B cell (primary cell): ENCODE results near the gene CXCL5. TPM values are rescaled to one million over a fixed set of nuclear protein-coding genes. Genes with fewer than 3 reads are reported as not detected.

Experiments used
- ATAC-seq: fragments of 200-7000 bp; cut with Tn5 transposase; one replicate; pipeline ENCODE4 v1.10.0; 2021; ENCODE audit warnings: low read depth, mild to moderate bottlenecking, moderate number of reproducible peaks, moderate library complexity
- CTCF ChIA-PET: fragments of 350-600 bp; sonication (Branson Sonifier 250); formaldehyde crosslinking; loops from one replicate; lab custom pipeline; 2021; ENCODE audit warnings: antibody characterized with exemption, inconsistent platforms; lab: Charles Lee
- POLR2A ChIA-PET: fragments of 350-600 bp; sonication (Branson Sonifier 250); formaldehyde crosslinking; loops from one replicate; lab custom pipeline; 2021; ENCODE audit warnings: antibody characterized with exemption; lab: Charles Lee
- DNase-seq: peaks from one replicate; pipeline ENCODE4 v3.0.0; 2013
- H2AFZ ChIP-seq: 2 replicates; pipeline ENCODE4 v1.6.1; 2012; ENCODE audit warnings: mild to moderate bottlenecking, low read depth, low read length; ENCODE audit not compliant: insufficient read depth, poor library complexity, severe bottlenecking
- H3K27ac ChIP-seq, 2 donors: 1 replicate in 1 of 2; 2 replicates in 1 of 2; pipeline ENCODE4 v1.5.1; 2012 to 2013; ENCODE audit warnings: low read length in 2 of 2, mild to moderate bottlenecking in 2 of 2, moderate library complexity in 1 of 2
- H3K27me3 ChIP-seq, 4 experiments: fragments of 200-600 bp in 1 of 4; sonication (generic) in 1 of 4; replicated peaks in 1 of 4; 1 replicate in 2 of 4; 2 replicates in 2 of 4; pipeline versions ENCODE4 v1.6.1 to v1.7.0; 2013 to 2016; ENCODE audit warnings: low read length in 3 of 4, mild to moderate bottlenecking in 2 of 4, mixed read lengths in 1 of 4, moderate library complexity in 1 of 4; ENCODE audit not compliant: insufficient read depth in 4 of 4, control insufficient read depth in 3 of 4; ENCODE audit errors: control extremely low read depth in 1 of 4
- H3K36me3 ChIP-seq, 2 experiments: replicated peaks in 1 of 2; 1 replicate in 1 of 2; 2 replicates in 1 of 2; pipeline versions ENCODE4 v1.6.1 to v1.7.1; 2013; ENCODE audit warnings: low read length in 1 of 2; ENCODE audit not compliant: insufficient read depth in 2 of 2, control insufficient read depth in 1 of 2; ENCODE audit errors: control extremely low read depth in 1 of 2, extremely low read depth in 1 of 2
- H3K4me1 ChIP-seq, 2 donors: fragments of 200-600 bp in 1 of 2; sonication (generic) in 1 of 2; 1 replicate in 1 of 2; 2 replicates in 1 of 2; pipeline versions ENCODE4 v1.5.1 to v1.6.1; 2013 to 2017; ENCODE audit warnings: low read length in 2 of 2; ENCODE audit not compliant: control insufficient read depth in 2 of 2, insufficient read depth in 2 of 2
- H3K4me2 ChIP-seq: replicated peaks from 2 replicates; pipeline ENCODE3; 2012; ENCODE audit warnings: mild to moderate bottlenecking, low read depth, low read length; ENCODE audit not compliant: poor library complexity, severe bottlenecking
- H3K4me3 ChIP-seq, 5 experiments: fragments of 200-600 bp in 1 of 5; sonication (generic) in 1 of 5; 1 replicate in 3 of 5; 2 replicates in 2 of 5; pipeline versions ENCODE4 v1.5.1 to v1.7.0; 2011 to 2016; ENCODE audit warnings: low read length in 4 of 5, mild to moderate bottlenecking in 4 of 5, low read depth in 2 of 5, control low read depth in 1 of 5, moderate library complexity in 1 of 5; ENCODE audit not compliant: insufficient read depth in 1 of 5; ENCODE audit errors: control extremely low read depth in 1 of 5, extremely low read depth in 1 of 5
- H3K79me2 ChIP-seq: fragments of 200-600 bp; sonication (generic); one replicate; pipeline ENCODE4 v1.6.0; 2016; ENCODE audit warnings: low read length; ENCODE audit not compliant: control insufficient read depth, insufficient read depth
- H3K9ac ChIP-seq: fragments of 200-600 bp; sonication (generic); 2 replicates; pipeline ENCODE4 v1.6.1; 2017; ENCODE audit warnings: mild to moderate bottlenecking, low read length, moderate library complexity
- H3K9me3 ChIP-seq, 3 donors: one replicate each; pipeline versions ENCODE4 v1.6.1 to v1.7.1; 2013; ENCODE audit warnings: low read length in 2 of 3; ENCODE audit not compliant: control insufficient read depth in 2 of 3, insufficient read depth in 1 of 3; ENCODE audit errors: control extremely low read depth in 1 of 3
- H4K20me1 ChIP-seq: 2 replicates; pipeline ENCODE4 v1.6.0; 2012; ENCODE audit warnings: mild to moderate bottlenecking, low read length; ENCODE audit not compliant: insufficient read depth, control insufficient read depth, poor library complexity, severe bottlenecking
- H3K27ac Mint-ChIP-seq: one replicate; pipeline ENCODE4 v1.8.0; 2021; ENCODE audit warnings: mixed read lengths
- H3K27me3 Mint-ChIP-seq: one replicate; pipeline ENCODE4 v1.8.0; 2021; ENCODE audit warnings: mixed read lengths
- H3K4me1 Mint-ChIP-seq: one replicate; pipeline ENCODE4 v1.8.0; 2021; ENCODE audit warnings: mixed read lengths
- H3K4me3 Mint-ChIP-seq: one replicate; pipeline ENCODE4 v1.8.0; 2021; ENCODE audit warnings: mixed read lengths
- H3K9me3 Mint-ChIP-seq: one replicate; pipeline ENCODE4 v1.8.0; 2022; ENCODE audit warnings: mixed read lengths; ENCODE audit not compliant: insufficient read depth
- EZH2 ChIP-seq: IDR thresholded peaks from 2 replicates; pipeline ENCODE4 v1.6.1; 2012; ENCODE audit warnings: borderline replicate concordance, low read depth, mild to moderate bottlenecking, moderate library complexity, low read length; ENCODE audit not compliant: insufficient read depth, poor library complexity, severe bottlenecking
- WGBS: methylation state at CpG from one replicate; pipeline ENCODE4 v1.1.5; 2013; ENCODE audit warnings: missing lambda C conversion rate; ENCODE audit not compliant: insufficient coverage; 5-methylcytosine and 5-hydroxymethylcytosine counted together
- intact Hi-C: fragments of 100-400 bp; cut with micrococcal nuclease; formaldehyde crosslinking; loops from one replicate; pipeline ENCODE4 v1.10.0; 2022
- polyA plus RNA-seq: library from polyadenylated mRNA; depleted of rRNA; stranded (reverse); fragments of >200 nt; gene quantifications from 2 replicates; pipeline ENCODE4 v1.2.3, GENCODE V29; 2012
- total RNA-seq, 2 donors: library from RNA; stranded (reverse); fragments of 120-200 nt in 1 of 2; gene quantifications; 1 replicate in 1 of 2; 2 replicates in 1 of 2; pipeline versions ENCODE4 v1.2.3 to v1.2.4, GENCODE V29; 2013 to 2022
- TF ChIP-seq, protein P1 (sequence below): fragments of 200-600 bp; IDR thresholded peaks from one replicate; pipeline ENCODE4 v1.8.0; 2022; ENCODE audit warnings: antibody characterized with exemption, mild to moderate bottlenecking

Gene CXCL5
- total and polyA plus RNA-seq, 2 donors (not counting 1 experiment from before 2014, with no cell fraction given), result not detected

GRCh38 chr4:74012130-74012529 is 13.7 kb upstream of the CXCL5 start:
- H3K27ac Mint-ChIP-seq, result no peak overlapping the region
- intact Hi-C loops, result no loop called here
- no peaks in the 10 kb centered on the region for H3K9me3 Mint-ChIP-seq
- H3K4me2 ChIP-seq, result no peak overlapping the region
- H3K79me2 ChIP-seq, result no peaks in the 10 kb centered on the region
- ChIA-PET POLR2A (no interaction called here), CTCF (no interaction called here)
- H3K4me3 ChIP-seq, result no peak overlapping the region
- H3K4me1 Mint-ChIP-seq, result no peaks in the 10 kb centered on the region
- TF ChIP-seq, protein P1, sequence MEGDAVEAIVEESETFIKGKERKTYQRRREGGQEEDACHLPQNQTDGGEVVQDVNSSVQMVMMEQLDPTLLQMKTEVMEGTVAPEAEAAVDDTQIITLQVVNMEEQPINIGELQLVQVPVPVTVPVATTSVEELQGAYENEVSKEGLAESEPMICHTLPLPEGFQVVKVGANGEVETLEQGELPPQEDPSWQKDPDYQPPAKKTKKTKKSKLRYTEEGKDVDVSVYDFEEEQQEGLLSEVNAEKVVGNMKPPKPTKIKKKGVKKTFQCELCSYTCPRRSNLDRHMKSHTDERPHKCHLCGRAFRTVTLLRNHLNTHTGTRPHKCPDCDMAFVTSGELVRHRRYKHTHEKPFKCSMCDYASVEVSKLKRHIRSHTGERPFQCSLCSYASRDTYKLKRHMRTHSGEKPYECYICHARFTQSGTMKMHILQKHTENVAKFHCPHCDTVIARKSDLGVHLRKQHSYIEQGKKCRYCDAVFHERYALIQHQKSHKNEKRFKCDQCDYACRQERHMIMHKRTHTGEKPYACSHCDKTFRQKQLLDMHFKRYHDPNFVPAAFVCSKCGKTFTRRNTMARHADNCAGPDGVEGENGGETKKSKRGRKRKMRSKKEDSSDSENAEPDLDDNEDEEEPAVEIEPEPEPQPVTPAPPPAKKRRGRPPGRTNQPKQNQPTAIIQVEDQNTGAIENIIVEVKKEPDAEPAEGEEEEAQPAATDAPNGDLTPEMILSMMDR, result no peak
- WGBS, result no CpG with 5 or more reads among the region's 4 CpGs
- no peaks in the 10 kb centered on the region for H3K4me1 ChIP-seq
- H3K36me3 ChIP-seq, result no peaks in the 10 kb centered on the region
- no peak overlapping the region for H3K4me3 Mint-ChIP-seq
- ATAC-seq (no peak), DNase-seq (no peak)
- no peak overlapping the region for H3K9ac ChIP-seq
- H3K27me3 Mint-ChIP-seq, result peaks cover 5% of the 10 kb centered on the region
- H3K27me3 ChIP-seq, result no peaks in the 10 kb centered on the region
- no peaks in the 10 kb centered on the region for H4K20me1 ChIP-seq
- H3K27ac ChIP-seq, result no peak overlapping the region
- H2AFZ ChIP-seq, result no peak overlapping the region
- H3K9me3 ChIP-seq, result no peaks in the 10 kb centered on the region

GRCh38 chr4:74009307-74009706 is 10.8 kb upstream of the CXCL5 start:
- H3K27me3 Mint-ChIP-seq, result peaks cover 5% of the 10 kb centered on the region
- Histone ChIP-seq H3K9ac (no peak overlapping the region), H3K27me3 (no peaks in the 10 kb centered on the region), H2AFZ (no peak overlapping the region), H3K4me1 (no peaks in the 10 kb centered on the region), H3K27ac (no peak overlapping the region), H4K20me1 (no peaks in the 10 kb centered on the region), H3K36me3 (no peaks in the 10 kb centered on the region), H3K4me3 (no peak overlapping the region), H3K4me2 (no peak overlapping the region), H3K9me3 (no peaks in the 10 kb centered on the region), H3K79me2 (no peaks in the 10 kb centered on the region)
- TF ChIP-seq, protein P1, result no peak
- TF ChIP-seq EZH2, result no peak
- no peaks in the 10 kb centered on the region for H3K4me1 Mint-ChIP-seq
- ATAC-seq (no peak), DNase-seq (no peak)
- no peaks in the 10 kb centered on the region for H3K9me3 Mint-ChIP-seq
- H3K4me3 Mint-ChIP-seq, result no peak overlapping the region
- ChIA-PET POLR2A (no interaction called here), CTCF (no interaction called here)
- WGBS, result 60% methylated on average over 1 of the region's 3 CpGs
- intact Hi-C loops, result no loop called here
- H3K27ac Mint-ChIP-seq, result no peak overlapping the region
